ENCODE data around the gene CALN1.

The CALN1 gene

DNA sequence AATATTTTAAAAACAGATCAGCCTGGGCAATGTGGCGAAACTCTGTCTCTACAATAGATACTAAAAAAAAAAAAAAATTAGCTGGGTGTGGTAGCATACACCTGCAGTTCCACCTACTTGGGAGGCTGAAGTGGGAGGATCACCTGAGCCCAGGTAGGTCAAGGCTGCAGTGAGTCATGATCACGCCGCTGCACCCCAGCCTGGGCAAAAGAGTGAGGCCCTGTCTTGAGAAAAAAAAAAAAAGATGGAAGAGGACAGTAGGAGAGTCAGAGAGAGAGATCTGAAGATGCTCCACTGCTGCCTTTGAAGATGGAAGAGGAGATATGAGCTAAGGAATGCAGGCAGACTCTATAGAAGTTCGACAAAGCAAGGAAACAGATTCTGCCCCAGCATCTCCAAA lies 181.9 kb downstream of the CALN1 start:
- TF ChIP-seq CTCF (conservative IDR thresholded peaks at IDR 0.05; ENCODE audit: control insufficient read depth, insufficient read depth, low read depth, low read length), result no peak
- no peak for DNase-seq (ENCODE audit: low read depth)
- no peak overlapping the region for H3K4me3 ChIP-seq (ENCODE audit: control insufficient read depth, low read depth, low read length)

DNA sequence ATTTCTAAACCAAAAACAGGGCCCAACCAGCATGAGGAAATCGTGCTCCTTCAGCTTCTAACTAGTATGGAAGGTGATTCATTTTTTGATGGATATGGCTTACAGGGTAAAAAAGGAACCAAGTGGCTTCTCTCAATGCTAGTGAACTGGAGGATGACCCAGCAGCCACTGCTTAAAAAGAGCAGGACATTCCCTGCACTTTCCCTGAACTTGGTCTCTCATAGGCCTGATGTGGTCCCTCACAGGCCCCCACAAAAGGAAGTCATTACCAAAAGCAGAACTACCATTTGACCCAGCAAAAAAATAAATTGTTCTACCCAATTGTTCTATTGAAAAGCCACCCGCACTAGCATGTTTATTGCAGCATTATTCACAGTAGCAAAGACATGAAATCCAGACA lies 188.8 kb downstream of the CALN1 start:
- H3K4me3 ChIP-seq (ENCODE audit: control insufficient read depth, low read depth, low read length), result no peak overlapping the region
- DNase-seq (ENCODE audit: low read depth), result no peak
- no peak for TF ChIP-seq CTCF (conservative IDR thresholded peaks at IDR 0.05; ENCODE audit: control insufficient read depth, insufficient read depth, low read depth, low read length)

DNA sequence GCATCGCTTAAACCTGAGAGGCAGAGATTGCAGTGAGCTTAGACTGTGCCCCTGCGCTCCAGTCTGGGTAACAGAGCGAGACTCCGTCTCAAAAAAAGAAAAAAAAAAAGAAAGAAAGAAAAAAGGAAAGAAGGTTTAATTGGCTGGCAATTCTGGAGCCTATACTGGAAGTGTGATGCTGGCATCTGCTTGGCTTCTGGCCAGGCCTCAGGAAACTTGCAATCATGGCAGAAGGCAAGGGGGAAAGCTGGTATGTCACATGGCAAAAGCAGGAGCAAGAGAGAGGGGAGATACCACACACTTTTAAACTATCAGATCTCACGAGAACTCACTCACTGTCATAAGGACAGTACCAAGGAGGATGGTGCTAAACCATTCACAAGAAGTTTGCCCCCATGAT lies 190.0 kb downstream of the CALN1 start:
- H3K4me3 ChIP-seq (ENCODE audit: control insufficient read depth, low read depth, low read length), result no peak overlapping the region
- no peak for DNase-seq (ENCODE audit: low read depth)
- no peak for TF ChIP-seq CTCF (conservative IDR thresholded peaks at IDR 0.05; ENCODE audit: control insufficient read depth, insufficient read depth, low read depth, low read length)

DNA sequence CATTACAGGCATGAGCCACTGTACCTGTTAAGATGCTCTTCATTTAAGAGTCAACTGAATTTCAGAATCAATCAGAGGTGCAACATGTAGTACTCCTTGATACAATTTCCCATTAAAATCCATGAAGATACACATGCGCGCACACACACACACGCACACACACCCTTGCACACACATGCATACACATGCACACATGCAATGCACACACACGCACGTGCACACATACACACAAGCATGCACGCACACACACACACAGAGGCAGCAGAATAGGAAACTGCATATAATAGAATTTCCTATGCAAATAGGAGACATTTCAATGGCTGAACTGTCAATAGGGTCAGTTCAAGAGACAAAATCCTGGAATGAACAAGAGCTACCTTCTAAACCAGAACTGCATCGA lies 192.6 kb downstream of the CALN1 start:
- no peak overlapping the region for H3K4me3 ChIP-seq (ENCODE audit: control insufficient read depth, low read depth, low read length)
- TF ChIP-seq CTCF (conservative IDR thresholded peaks at IDR 0.05; ENCODE audit: control insufficient read depth, insufficient read depth, low read depth, low read length), result no peak
- no peak for DNase-seq (ENCODE audit: low read depth)

- no peak for TF ChIP-seq CTCF (conservative IDR thresholded peaks at IDR 0.05; ENCODE audit: control insufficient read depth, insufficient read depth, low read depth, low read length)
- no peak overlapping the region for H3K4me3 ChIP-seq (ENCODE audit: control insufficient read depth, low read depth, low read length)
- DNase-seq (ENCODE audit: low read depth), result no peak
Measured at GRCh38 chr7:72217151-72217550, 195.0 kb downstream of the CALN1 start.

DNA sequence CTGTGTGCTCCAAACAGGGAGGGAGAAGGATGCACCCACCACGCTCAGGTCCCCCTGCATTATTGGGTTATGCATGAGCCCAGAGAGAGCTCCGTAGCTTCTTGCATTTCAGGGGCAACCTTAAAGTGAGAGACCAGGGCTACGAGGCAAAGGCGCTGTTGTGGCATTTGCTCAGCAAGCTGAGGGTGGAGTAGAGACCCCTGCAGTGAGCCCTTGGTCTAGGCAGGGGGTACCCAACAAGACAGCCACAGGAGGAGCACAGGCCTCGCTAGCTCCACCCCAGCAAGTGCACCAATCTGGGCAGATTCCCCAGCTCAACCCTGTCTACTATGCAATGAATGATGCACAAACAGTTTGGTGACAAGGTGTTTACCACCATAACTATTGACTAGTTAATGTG lies 198.4 kb downstream of the CALN1 start:
- DNase-seq (ENCODE audit: low read depth), result no peak

More for the DNA sequence above, 198.4 kb downstream of the CALN1 start:
- TF ChIP-seq CTCF (conservative IDR thresholded peaks at IDR 0.05; ENCODE audit: control insufficient read depth, insufficient read depth, low read depth, low read length), result no peak
- H3K4me3 ChIP-seq (ENCODE audit: control insufficient read depth, low read depth, low read length), result no peak overlapping the region
